ENCODE data around the gene DMXL1.
"Not testable (repeated sequence)": the region's sequence is repeated elsewhere in the genome, so short reads cannot be mapped to it uniquely, and the experiment has no call there.

The DMXL1 gene

DNA sequence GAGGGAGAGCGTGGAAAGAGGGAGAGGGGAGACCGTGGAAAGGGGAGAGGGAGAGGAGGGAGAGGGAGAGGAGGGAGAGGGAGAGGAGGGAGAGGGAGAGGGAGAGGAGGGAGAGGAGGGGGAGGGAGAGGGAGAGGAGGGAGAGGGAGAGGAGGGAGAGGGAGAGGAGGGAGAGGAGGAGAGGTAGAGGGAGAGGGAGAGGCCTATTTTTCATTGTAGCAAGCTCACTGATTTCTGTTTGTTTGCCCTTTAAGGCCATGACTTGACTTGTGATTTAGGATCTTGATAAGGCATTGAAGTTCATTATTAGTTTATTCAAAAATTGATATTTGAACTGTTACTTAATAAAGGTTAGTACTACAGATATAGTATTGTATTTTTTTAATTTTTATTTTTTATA lies 52.4 kb downstream of the DMXL1 start:
- no peak for DNase-seq

DNA sequence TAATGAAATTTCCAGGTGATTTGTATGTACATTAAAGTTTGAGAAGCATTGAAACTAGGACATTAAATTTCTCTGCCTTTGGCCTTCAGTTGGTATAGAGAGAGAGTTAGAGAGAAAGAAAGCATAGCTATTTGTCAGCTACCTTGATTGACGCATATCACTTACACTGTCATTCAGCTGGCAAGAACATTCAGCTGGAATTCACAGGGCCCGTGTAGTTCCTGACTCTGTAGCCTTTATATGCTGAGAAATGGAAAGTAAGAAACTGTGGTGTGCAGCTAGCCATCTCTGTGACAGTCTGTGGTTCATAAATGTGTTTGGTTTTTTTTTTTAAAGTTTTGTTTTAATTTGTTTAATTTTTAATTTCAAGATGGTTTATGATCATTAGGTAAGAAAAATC lies 58.9 kb downstream of the DMXL1 start:
- DNase-seq: no peak

DNA sequence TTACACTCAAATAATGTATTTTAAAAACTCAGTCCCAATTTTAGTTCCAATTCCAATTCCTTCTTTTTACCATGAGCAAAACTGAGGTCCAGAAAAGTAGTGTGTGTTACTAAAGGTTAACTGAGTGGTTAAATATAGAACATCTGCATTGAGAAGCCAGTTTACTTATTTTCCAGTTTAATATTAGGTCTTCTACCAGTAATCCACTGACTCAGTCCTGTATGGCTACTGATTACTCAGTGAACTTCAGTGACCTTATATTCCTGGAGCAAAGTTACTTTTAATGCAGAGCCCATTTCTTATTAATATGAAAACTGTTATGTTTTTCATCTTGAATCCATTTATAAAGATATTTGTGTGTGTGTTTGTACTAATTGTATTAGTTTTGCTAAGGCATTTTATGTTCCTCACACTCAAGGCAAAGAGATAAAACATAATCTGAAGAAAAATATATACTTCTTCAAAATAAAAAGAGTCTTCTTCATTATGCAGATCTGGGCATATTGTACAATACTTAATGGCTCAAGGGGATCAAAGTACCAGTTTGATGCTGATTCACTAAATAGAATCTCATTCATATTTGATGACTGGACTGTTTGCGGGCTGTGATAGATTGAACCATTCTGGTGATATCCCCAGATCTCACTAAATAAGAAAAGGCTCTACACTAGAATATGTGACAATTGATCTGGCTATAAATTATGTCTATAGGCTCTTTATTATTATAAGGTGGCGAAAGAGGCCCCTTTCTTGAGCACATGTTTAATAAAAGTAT lies 60.8 kb downstream of the DMXL1 start:
- no peak for DNase-seq

DNA sequence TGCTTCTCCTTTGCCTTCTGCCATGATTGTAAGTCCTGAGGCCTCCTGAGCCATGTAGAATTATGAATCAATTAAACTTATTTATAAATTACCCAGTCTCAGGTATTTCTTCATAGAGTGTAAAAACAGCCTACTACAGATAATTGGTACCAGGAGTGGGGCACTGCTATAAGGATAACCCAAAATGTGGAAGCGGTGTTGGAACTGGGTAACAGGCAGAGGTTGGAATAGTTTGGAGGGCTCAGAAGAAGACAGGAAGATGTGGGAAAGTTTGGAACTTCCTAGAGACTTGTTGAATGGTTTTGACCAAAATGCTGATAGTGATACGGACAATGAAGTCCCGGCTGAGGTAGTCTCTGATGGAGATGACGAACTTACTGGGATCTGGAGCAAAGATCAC lies 64.9 kb downstream of the DMXL1 start:
- not testable (repeated sequence) for DNase-seq

DNA sequence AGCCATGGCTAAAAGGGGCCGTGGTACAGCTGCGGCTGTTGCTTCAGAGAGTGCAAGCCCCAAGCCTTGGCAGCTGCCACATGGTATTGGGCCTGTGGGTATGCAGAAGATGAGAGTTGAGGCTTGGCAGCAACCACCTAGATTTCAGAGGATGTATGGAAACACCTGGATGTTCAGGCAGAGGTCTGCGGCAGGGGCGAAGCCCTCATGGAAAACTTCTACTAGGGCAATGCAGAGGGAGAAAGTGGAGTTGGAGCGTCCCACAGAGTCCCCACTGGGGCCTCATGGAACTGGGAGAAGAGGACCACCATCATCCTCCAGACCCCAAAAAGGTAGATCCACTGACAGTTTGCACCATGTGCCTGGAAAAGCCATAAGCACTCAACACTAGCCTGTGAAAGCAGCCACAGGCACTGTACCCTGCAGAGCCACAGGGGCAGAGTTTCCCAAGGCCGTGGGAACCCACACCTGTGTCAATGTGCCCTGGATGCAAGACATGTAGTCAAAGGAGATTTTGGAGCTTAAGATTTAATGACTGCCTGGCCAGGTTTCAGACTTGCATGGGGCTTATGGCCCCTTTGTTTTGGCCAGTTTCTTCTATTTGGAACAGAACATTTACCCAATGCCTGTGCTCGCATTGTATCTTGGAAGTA lies 65.9 kb downstream of the DMXL1 start:
- DNase-seq: no peak

DNA sequence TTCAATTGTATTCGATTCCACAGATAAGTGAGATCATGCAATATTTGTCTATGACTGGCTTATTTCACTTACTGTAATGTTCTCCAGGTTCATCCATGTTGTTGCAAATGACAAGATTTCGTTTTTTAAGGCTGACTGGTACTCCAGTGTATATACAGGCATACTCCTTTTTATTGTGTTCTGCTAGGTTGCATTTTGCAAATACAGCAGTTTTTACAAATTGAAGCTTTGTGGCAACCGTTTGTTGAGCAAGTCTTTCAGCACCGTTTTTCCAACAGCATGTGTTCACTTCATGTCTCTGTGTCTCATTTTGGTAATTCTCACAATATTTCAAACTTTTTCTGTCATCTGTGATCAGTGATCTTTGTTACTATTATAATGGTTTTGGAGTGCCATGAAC lies 82.7 kb downstream of the DMXL1 start:
- no peak for DNase-seq

DNA sequence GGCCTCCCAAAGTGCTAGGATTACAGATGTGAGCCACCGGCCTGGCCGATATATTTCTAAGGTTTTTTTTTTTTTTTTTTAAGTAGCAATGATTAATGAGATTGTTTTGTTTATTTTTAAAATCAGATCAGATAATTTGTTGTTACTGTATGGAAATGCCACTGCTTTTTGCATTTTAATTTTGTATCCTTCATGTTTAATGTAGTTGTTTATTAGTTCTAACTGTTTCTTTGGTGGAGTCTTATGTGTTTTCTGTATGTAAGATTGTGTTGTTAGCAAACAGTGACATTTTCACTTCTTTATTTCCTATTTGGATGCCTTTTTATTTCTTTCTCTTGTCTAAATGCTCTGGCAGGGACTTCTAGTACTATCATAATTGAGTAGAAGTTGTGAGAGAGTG lies 87.3 kb downstream of the DMXL1 start:
- DNase-seq: no peak

DNA sequence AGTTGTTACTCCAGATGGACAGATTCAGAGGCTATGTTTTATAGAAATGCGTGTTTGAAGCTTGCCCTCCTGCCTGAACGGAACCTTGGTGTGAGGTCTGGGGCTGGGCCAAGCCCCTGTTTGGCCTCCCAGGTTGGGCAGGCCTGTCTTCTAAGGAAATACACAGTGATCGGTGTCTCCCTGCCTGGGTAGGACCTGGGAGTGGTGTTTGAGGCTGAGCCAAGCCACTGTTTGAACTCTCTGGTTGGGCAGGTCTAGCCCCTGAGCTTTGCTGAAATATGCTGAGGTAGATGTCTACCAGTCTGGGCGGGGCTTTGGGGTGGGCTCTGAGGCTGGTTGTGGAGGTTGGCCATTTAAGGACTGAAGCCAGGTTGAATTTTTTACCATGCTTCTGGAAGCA lies 90.5 kb downstream of the DMXL1 start:
- no peak for DNase-seq

DNA sequence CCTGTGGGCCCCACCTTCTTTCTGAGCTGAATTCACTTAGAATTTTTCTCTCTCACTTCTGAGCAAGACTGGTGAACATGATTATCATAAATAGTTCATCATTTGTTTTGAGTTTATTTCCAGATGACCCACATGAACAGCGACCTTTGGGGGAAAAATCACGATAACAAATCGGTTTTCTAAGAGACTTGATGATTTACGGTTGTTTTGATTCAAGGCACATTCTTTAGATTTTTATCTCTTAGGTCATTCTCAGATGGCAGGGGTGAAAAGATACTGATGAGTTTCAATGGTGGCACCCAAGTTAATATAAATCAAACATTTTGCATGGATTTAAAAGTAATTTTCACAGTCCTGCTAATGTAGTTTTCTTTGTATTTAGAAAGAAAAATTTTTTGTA lies 95.1 kb downstream of the DMXL1 start:
- no peak for DNase-seq

DNA sequence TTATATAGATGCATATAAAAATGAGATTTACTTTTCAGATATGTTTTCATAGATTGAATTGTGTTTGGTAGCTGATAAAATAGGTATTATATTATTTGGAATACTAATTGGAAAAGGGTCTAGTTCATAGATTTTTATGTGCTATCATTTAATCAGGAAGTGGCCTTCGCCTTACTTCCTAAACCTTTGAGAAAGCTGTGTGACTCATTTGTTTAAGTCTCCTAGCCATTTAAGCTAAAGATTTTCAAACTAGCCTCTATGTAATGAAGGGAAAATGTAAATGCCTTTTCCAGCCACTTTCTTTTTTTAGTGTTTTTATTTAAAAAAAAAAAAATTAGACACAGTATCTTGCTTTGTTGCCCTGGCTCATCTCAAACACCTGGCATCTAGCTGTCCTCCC lies 97.5 kb downstream of the DMXL1 start:
- no peak for DNase-seq

DNA sequence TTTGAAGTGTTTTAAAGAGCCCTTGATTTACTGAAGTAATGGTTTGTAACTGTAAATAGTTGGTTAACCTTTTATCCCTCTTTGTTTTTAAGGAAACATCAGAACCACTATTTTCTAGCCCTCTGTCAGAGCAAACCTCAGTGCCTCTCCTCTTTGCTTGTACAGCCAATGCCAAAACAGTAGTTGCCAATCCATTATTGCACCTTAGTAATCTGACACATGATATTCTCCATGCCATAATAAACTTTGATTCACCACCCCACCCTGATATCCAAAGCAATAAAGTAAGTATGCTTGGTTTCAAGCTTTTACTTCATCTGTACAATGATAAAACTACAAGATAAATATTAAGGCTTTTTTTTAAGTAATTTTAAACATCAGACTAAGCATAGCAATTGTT lies 100.8 kb downstream of the DMXL1 start:
- DNase-seq: no peak

DNA sequence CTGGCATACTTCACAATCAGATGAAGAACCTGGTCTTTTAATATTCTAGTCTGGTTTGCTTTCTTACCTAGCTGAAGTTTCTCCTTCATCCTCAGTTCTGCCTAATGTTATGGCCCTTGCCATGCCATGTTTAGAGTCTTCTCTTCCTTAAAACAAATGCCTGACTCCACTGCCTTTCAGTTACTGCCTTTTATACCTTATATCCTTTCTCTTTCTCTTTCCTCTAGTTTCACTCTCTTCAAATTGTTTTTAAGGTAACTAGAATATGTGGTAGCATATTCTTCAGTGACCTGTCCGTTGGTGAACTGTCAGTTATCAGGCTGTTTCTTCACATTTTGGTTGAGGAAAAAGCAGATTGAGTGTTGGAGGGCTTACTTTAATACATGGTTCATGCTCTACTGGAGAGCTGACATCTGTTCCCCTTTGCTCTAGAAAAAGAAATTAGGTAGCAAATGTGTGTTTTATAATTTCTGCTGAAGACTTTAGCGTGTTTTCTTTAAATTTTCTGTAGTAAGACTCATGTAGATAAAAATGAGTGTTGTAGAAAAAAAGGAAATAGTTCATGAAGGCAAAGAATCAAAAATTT lies 103.8 kb downstream of the DMXL1 start:
- DNase-seq: no peak

DNA sequence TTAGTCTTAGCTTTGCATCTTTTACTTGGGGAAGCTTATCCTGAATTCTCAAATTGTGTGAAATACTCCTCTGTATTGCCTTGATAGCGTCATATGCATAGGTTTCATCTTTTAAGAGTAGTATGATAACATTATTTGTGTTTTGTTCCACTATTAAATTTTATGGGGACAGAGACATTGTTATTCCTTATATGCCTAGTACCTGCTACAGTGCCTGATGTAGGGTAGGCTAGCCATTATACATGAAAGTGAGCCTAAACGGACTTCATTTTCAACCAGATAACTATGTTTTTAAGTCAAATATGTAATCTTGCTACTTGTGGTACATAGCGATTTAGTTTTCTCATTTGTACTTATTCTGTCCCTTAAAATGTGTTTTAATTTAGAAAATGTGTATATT lies 105.9 kb downstream of the DMXL1 start:
- no peak for DNase-seq

DNA sequence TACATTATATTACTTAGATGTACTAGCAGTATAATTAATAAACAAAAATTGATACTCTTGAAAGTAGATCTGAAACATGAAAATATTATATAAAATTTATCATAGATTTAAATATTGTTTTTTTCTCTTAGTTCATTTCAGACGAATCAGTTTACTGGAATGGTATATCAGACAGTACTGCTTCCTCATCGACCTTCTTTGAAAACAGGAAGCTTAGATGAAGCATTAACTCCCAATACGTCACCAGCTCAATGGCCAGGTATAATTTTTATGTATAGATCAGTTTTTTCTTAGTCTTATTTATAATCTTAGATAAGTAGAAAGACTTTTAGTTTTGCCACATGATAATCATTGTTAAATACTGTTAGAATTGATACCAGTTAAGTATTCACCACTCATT lies 106.3 kb downstream of the DMXL1 start:
- no peak for DNase-seq

DNA sequence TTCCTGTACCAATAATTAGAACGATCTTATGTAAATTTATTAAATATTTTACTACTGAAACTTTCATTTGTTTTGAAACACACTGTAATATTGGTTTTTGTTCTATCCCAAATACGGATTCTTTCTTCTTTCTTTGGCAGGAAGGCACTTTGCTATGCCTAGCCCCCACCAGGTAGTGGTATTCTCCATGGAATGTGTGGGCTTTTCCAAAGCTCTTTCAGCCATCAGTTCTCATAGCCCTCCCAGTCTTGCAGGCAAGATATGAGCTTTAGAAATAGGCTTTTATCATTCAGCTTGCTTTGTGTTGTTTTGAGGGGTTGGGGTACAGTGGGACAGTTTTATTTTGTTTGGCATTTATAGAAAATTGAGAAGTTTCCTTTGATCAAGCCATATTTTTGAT lies 107.5 kb downstream of the DMXL1 start:
- no peak for DNase-seq

DNA sequence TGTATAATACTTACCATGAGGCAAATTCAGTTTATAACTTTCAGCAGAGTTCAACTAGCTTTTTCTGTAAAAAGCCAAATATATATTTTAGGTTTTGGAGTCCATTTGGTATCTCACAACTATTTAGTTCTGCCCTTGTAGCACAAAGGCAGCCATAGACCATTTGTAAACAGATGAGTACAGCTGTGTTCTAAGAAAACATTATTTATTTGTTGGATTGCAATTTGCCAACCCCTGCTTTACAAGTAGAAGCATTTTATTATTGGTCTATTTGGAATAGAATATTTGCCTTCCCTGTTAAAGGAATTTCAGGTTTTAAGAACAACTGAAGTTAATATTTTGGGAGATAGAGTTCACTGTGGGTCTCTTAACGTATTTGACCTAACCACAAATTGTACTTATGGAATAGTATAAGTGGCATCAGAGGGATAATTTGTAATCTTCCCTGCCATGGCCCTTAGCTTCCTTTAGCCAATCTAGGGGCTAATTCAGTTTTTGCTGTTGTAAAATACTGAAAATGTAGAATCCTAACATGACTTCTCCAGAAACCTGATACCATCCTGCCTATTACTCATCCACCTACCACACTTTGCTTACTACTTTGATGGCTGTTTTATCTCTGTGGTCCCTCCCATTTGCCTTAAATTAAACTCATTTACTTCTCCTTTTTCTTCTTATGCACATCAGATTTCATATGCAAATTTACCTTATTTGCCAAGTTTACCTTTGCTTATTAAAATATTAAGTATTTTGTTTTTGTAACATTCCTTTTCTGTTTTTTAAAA lies 109.2 kb downstream of the DMXL1 start:
- DNase-seq: no peak

DNA sequence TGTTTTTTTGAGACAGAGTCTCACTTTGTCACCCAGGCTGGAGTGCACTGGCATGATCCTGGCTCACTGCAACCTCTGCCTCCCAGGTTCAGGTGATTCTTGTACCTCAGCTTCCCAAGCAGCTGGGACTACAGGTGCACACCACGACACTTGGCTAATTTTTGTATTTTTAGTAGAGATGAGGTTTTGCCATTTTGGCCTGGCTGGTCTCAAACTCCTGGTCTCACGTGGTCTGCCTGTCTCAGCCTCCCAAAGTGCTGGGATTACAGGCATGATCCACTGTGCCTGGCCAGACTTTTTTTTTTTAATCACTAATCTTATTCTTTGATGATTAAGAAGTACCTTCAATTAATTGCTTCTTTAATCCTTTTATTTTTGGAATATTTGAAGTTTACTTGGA lies 114.6 kb downstream of the DMXL1 start:
- DNase-seq: not testable (repeated sequence)

DNA sequence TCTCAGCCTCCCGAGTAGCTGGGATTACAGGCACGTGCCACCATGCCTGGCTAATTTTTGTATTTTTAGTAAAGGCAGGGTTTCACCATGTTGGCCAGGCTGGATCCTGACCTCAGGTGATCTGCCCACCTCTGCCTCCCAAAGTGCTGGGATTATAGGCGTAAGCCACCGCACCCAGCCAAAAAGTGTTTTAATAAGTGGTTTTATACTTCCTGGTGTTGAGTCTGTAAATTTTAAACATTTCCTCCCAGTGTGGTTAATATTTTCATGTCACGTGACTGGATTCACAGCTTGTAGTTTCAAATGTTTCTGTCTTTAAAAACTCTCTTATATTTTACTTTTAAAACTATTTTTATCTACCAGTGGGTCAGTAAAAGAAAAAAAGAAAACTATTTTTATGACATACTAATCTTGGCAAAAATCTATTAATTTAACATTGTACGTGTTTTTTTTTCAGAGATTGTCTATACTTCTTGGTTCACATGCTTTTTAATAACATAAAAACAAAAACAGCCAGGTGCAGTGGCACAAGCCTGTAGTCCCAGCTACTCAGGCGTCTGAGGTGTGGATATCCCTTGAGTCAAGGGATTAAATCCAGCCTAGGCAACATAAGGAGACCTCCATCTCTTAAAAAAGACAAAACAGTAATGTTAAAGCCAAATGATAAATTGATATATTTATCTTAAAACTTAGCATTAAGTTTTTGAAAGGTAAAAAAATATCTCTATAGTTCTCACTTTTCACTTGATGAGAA lies 117.1 kb downstream of the DMXL1 start:
- no peak for DNase-seq

DNA sequence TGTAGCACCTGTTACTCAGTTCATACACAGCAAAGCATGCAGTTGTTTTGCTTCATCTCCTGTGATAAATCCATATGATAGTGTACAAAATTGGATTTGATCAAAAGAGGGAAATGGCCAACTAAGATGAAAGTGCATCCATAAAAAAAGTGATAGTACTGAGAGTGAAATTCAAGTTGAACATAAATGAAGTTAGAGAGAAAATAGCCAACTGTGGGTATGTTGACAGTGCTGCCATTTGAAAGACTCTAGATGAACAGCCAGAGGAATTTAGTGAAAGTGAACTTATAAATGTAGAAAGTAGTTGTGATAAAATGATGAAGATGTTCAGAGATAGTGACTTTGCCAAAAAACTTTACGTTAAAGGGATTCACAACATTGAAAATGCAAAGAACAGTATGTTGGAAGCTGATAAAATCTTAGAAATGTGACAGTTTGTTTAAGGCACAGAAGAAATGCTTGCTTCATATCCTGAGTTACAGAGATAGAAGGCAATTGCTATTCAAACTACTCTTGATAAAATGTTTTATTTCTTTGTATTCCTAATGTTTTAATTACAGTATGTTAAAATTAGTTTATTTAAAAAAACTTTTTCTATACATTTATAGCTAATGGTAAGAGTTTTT lies 119.7 kb downstream of the DMXL1 start:
- no peak for DNase-seq

DNA sequence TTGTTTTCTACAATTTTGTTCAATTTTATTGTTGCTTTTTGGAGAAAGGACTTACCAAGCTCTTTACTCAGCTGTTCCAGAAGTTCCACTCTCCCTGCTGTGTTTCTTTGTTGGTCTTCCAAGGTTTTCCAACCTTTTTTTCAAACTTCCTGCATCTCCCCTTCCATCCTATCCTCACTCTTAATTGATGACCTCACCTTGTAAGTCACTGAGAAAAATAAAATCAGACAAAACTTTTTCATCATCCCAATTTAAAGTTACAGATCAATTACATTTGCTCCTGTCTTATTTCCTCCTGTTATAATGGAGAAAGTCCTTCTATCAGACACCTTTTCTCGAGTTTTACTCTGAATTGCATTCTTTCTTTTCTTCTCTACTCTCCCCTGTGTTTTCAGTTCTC lies 121.1 kb downstream of the DMXL1 start:
- DNase-seq: no peak

DNA sequence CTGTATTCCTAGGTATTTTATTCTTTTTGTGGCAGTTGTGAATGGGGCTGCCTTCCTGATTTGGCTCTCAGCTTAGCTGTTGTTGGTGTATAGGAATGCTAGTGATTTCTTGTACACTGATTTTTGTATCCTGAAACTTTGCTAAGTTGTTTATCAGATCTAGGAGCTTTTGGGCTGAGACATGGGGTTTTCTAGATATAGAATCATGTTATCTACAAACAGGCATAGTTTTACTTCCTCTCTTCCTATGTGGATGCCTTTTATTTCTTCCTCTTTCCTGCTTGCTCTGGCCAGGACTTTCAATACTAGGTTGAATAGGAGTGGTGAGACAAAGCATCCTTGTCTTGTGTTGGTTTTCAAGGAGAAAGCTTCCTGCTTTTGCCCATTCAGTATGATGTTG lies 129.9 kb downstream of the DMXL1 start:
- no peak for DNase-seq

DNA sequence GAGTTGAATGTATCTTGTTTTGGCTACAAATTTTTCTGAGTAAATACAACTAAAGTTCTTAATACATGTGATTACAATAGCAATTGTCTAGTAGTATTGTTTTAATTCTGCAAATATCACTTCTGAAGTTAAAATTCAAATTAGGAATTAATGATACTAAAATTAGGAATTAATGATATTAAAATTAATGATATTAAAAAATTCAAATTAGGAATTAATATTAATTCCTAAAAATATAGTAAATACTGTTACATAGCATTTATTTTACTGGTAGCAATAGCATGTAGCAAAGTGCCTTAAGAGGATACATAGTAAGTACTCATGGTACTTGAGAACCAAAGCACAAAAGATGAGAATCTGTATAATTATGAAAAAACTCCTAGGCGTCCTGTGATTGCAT lies 136.2 kb downstream of the DMXL1 start:
- no peak for DNase-seq

DNA sequence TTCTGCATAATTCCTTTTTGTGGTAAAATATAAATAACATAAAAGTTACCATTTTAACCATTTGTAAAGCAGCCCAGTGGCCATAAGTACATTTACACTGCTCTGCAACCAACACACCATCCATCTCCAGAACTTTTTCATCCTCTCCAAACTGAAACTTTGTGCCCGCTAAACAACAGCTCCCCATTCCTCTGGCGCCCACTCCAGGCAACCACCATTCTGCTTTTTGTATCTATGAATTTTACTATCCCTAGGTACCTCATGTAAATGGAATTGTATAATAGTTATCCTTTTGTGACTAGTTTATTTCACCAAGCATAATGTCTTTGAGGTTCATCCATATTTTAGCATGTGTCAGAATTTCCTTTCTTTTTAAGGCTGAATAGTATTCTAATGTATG lies 141.1 kb downstream of the DMXL1 start:
- no peak for DNase-seq
